HL-60/S4 (cell line): Measurements from ENCODE around the gene JAK3.
"Not testable (repeated sequence)": the region's sequence is repeated elsewhere in the genome, so short reads cannot be mapped to it uniquely, and the experiment has no call there.

Experiments
- in situ Hi-C: fragments of 300-500 bp; cut with MboI; formaldehyde crosslinking; loops from 2 replicates; pipeline ENCODE4 v1.14.3; 2022; ENCODE audit warnings: low sequenced_read_pairs

The JAK3 gene

GRCh38 chr19:17807731-17808316 lies 40.0 kb downstream of the JAK3 start:
- in situ Hi-C loops, result no loop called here

GRCh38 chr19:17806945-17807344 lies 40.8 kb downstream of the JAK3 start:
- in situ Hi-C loops, result no loop called here

GRCh38 chr19:17805427-17805826 lies 42.4 kb downstream of the JAK3 start:
- in situ Hi-C loops, result no loop called here

GRCh38 chr19:17803264-17803896 lies 44.4 kb downstream of the JAK3 start:
- in situ Hi-C loops, result no loop called here

GRCh38 chr19:17802137-17802858 lies 45.5 kb downstream of the JAK3 start:
- in situ Hi-C loops, result no loop called here

- in situ Hi-C loops, result not testable (repeated sequence)
These were observed 49.2 kb downstream of the JAK3 start for GRCh38 chr19:17798599-17798998.

GRCh38 chr19:17797424-17798201 lies 50.2 kb downstream of the JAK3 start:
- in situ Hi-C loops, result no loop called here

- in situ Hi-C loops, result no loop called here
These were observed 50.9 kb downstream of the JAK3 start for GRCh38 chr19:17796838-17797423.

GRCh38 chr19:17796013-17796837 lies 51.6 kb downstream of the JAK3 start:
- in situ Hi-C loops, result no loop called here

GRCh38 chr19:17795495-17795856 lies 52.3 kb downstream of the JAK3 start:
- in situ Hi-C loops, result no loop called here

GRCh38 chr19:17794731-17795494 lies 52.9 kb downstream of the JAK3 start, which contains the start of gene B3GNT3:
B3GNT3 (plus strand) TSS chr19:17795138; CDS start chr19:17807808, 12,670 bp downstream.
- in situ Hi-C loops, result no loop called here

- in situ Hi-C loops, result no loop called here
These were observed 53.4 kb downstream of the JAK3 start for GRCh38 chr19:17794412-17794730.

GRCh38 chr19:17790059-17790780 lies 57.6 kb downstream of the JAK3 start:
- in situ Hi-C loops, result no loop called here

- in situ Hi-C loops, result no loop called here
These were observed 59.1 kb downstream of the JAK3 start for GRCh38 chr19:17788632-17789031.

GRCh38 chr19:17787274-17787913 lies 60.4 kb downstream of the JAK3 start:
- in situ Hi-C loops, result no loop called here

GRCh38 chr19:17784201-17785008 lies 63.4 kb downstream of the JAK3 start:
- in situ Hi-C loops, result no loop called here

- in situ Hi-C loops, result not testable (repeated sequence)
These were observed 64.1 kb downstream of the JAK3 start for GRCh38 chr19:17783721-17784120.

- in situ Hi-C loops, result no loop called here
These were observed 67.0 kb downstream of the JAK3 start for GRCh38 chr19:17780781-17781180.
